DMS114 treated with DMSO at 0.1 percent for 48 hours (cell line): ENCODE measurements around the gene ATF4.
"Not testable (repeated sequence)": the region's sequence is repeated elsewhere in the genome, so short reads cannot be mapped to it uniquely, and the experiment has no call there.

Source experiments
- DNase-seq: peaks from one replicate; lab custom pipeline; 2025; ENCODE audit not compliant: unreplicated experiment; lab: John Stamatoyannopoulos, UW

Gene ATF4

GRCh38 chr22:39489094-39490068, 31.0 kb upstream of the ATF4 start:
- no peak for DNase-seq

DNA sequence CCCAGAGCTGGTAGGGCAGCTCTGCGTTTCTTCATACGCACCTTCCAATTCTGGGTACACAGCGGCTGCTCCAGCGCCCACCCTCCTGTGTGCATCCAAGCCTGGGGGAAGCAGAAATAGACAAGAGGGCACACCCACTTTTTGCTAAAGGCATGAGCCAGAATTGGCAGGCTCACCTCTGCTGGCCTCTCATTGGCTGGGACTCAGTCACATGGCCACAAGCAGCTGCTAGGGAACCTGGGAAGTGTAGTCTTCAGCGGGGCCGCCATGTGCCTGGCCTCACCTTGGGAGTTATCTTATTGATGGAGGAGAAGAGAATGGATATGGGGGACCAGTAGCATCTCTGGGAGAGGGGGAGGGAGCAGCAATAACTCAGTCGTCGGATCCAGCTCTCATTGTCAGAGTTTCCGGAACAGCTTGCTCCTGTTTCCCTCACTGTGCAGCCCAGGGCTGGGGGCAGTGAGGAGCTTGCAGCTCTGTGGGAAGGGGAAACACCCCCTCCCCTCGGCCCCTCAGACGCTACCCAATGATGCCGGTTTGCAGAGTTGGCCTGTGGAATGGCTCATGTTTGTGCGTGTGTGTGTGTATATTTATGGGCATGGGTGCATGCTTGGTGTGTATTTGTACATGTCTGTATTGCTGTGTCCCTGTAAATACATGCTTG, 30.1 kb upstream of the ATF4 start:
- DNase-seq, result peak; percentile 37

GRCh38 chr22:39490966-39491680, 29.2 kb upstream of the ATF4 start:
- no peak for DNase-seq

- DNase-seq, result no peak
Observed at GRCh38 chr22:39491696-39492095, 28.7 kb upstream of the ATF4 start.

- no peak for DNase-seq
Observed at GRCh38 chr22:39492186-39492585, 28.2 kb upstream of the ATF4 start.

DNA sequence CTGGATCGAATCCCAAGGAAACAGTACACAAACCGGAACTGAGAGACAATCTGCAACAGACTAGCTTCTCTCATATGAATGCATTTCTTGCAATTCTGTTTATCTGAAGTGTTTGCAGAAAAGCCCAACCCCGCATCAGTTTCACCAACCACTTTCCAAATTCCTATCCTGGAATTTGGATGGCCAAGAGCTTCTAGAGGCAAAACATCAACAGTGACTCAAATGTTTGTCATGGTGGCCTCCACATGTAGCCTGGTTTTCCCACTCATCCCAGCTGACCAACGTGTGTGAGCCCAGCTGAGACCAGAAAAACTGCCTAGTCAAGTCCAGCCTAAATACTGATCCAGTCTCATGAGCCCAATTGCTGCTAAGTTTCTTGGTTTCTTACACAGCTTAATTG, 26.6 kb upstream of the ATF4 start:
- DNase-seq, result no peak

DNA sequence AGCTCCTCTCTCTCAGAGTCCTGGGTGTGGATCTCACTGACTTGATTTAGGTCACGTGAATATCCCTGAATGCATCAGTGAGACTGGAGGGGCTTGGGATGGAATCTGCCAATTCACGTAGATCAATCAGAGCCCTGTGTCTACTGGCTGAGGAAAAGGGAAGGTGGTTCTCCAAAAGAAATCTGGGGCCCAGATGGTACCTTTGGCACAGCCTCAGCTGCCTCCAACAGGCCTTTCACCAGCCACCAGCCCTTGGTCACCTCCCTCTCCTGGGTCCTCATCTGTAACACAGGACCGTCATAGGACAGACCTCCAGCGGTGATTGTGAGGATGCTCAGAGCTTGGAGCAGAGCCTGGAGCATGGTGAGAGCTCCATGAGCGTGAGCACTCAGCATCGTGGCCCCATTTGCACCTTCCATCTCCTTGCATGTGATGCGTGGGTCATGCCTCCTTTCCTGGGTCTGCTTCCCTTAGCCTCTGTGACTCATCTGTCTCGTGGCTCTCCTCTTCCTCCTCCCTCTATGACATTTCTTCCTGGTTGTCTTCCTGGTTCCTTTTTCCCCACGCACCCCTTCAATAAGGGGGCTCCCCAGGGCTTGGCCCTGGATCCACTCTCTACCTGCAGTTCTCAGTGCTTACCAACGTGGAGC, 25.8 kb upstream of the ATF4 start:
- no peak for DNase-seq

GRCh38 chr22:39496131-39496838, 24.1 kb upstream of the ATF4 start:
- peak; percentile 52 for DNase-seq

- no peak for DNase-seq
Observed at GRCh38 chr22:39497429-39497828, 22.9 kb upstream of the ATF4 start.

- DNase-seq, result no peak
Observed at GRCh38 chr22:39498368-39498767, 22.0 kb upstream of the ATF4 start.

DNA sequence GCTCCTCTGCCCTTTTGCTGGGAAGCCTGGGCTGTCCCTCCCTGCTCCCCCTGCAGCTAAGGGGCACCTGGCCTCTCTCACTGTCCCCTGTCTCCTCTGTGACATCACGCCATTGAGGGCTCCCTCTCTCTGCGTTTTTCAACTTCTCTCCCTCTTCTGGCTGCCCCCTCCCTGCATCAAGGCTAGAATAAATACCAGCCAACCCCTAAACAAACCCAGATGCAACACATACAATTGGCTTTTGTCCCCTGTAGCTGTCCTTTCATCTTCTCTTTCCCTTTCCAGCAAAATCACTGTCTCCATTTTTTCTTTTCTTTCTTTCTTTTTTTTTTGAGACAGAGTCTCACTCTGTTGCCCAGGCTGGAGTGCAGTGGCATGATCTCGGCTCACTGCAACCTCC, 21.6 kb upstream of the ATF4 start:
- no peak for DNase-seq

DNA sequence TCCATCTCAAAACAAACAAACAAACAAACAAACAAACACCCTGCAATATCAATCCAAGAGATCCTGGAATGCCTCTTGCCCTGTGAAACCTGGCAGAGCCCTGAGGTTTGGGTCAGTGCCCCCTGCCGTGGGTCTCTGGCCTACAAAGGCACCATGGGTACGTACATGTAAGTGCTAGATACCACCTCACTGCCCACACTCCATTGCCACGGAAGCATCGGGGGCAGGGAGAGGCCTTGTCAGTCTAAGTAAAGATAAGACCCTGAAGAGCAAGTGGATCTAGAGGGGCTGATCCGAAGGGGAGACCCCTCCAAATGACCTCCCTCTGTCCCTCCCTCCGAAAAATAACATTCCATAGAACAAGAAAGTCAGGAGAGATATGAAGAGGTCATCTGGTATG, 20.3 kb upstream of the ATF4 start:
- no peak for DNase-seq

GRCh38 chr22:39501644-39502108, 18.7 kb upstream of the ATF4 start:
- no peak for DNase-seq

DNA sequence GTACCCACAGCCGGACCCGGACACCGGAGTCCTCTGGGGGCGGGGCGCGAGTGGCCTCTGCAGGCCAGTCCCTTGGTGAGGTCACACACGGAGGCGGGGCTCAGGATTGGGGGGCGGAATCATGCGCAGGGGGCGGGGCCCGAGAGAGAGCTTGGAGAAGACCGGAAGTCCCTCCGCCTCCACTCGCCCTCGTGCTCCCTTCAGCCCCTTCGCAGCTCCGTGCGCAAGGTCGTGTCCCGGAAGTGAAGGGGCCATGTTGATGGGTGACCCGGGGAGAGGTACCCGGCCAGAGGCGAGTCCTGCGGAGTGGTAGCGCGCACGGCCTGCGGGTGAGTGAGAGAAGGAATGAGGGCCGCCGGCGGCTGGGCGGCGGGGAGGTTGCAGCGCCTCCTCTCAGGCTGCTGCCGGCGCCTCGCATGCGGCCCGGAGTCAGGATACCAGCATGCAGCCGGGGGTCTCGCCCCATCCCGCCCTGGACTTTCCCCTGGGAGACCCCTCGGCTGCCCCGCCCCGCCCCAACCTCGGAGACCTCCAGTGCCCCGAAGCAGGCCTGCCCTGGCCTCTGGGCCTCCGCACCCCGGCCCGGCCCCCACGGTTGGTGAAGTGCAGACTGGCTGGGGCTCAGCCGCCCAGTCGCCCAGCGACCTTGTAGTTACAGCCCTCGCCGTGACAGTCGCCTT, 18.1 kb upstream of the ATF4 start, which contains the start of gene MIEF1:
Gene MIEF1 (plus strand): TSS at position 182 of the 680 bp plus-strand sequence. CDS start 9,005 bp downstream, outside the sequence.
- peak; percentile 81 for DNase-seq

GRCh38 chr22:39502789-39503409, 17.5 kb upstream of the ATF4 start:
- DNase-seq, result no peak

DNA sequence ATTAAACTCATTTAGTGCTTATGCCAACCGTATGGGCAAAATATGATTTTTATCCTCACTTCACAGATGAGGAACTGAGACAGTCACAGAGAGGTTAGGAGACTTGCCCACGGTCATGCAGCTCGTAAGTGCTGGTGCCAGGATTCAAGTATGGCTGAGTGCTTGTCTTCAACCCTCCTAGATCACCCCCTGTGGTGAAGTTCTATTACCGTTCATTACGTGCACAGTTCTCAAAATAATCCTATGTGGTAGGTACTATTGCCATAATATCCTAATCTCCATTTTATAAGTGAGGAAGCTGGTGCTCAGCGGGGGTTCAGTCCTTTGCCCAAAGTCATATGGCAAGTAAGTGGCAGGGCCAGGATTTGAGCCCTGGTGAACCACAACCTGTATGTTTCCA, 16.7 kb upstream of the ATF4 start:
- no peak for DNase-seq

DNA sequence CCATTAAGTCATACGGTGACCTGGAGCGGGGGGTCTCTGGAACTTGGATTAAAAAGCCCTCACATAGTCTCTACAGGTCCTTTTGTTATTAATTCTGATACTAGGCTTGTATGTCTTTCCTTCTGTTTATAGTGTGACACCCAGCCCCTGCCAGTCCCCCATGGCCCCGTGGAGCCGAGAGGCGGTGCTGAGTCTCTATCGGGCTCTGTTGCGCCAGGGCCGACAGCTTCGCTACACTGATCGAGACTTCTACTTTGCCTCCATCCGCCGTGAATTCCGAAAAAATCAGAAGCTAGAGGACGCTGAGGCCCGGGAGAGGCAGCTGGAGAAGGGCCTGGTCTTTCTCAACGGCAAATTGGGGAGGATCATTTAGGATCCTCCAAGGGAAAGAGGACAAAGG, 16.3 kb upstream of the ATF4 start:
- no peak for DNase-seq

- not testable (repeated sequence) for DNase-seq
Observed at GRCh38 chr22:39507021-39507420, 13.3 kb upstream of the ATF4 start.

DNA sequence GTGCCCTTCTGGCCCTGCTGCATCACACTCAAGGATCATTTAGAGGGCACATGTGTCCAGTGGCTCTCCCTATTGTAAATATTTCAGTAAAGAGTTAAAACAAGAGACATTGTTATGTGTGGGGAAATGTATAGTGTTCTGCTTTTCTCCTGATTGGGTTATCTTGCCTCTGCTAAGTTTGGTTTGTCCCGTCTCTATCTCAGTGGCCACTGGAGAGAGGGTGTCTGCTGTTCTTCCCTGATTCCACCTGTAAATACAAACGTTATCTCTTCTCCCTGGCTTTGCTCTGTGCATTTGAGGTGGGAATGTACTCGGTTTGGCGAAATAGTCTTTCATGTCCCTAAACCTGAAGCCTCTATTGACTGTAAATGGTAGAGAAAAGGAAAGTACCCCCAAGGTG, 12.0 kb upstream of the ATF4 start:
- DNase-seq, result no peak
